Measurements from ENCODE around the gene RSRC1. TPM values are rescaled to one million over a fixed set of nuclear protein-coding genes. Genes with fewer than 3 reads are reported as not detected.
"Not testable (repeated sequence)": the region's sequence is repeated elsewhere in the genome, so short reads cannot be mapped to it uniquely, and the experiment has no call there.

The RSRC1 gene
- 10 to 100 TPM; 10.9 to 12.3 TPM for polyA plus RNA-seq

GRCh38 chr3:158109804-158110657, at the start of gene RSRC1:
Gene RSRC1, plus strand, starts transcription at chr3:158110089. Its CDS starts 12,016 bp downstream, at chr3:158122105.
- peaks cover 9 to 11% of the 10 kb centered on the region in 2 donors for H3K4me1 ChIP-seq (ENCODE audit: control insufficient read depth in 2 of 2, insufficient read depth in 2 of 2, low read length in 1 of 2)

GRCh38 chr3:158065574-158065973, 44.3 kb upstream of the RSRC1 start:
- not testable (repeated sequence) for H3K4me1 ChIP-seq (ENCODE audit: control insufficient read depth in 2 of 2, insufficient read depth in 2 of 2, low read length in 1 of 2)

More at GRCh38 chr3:158109804-158110657, at the start of gene RSRC1:
- H3K27me3 ChIP-seq (ENCODE audit: control insufficient read depth in 1 of 2, insufficient read depth in 2 of 2, low read length in 2 of 2): peaks cover 0 to 3% of the 10 kb centered on the region in 2 donors
- 0% methylated on average over 50 to 57 of the region's 57 CpGs for WGBS, 2 donors
- H3K4me3 ChIP-seq (ENCODE audit: low read depth in 1 of 2, low read length in 2 of 2): peak within 1 kb of the TSS; percentile 78 to 92
- H3K9me3 ChIP-seq (ENCODE audit: control insufficient read depth in 2 of 2, insufficient read depth in 1 of 2, low read depth in 1 of 2, low read length in 1 of 2): no peaks in the 10 kb centered on the region
- no peaks in the 10 kb centered on the region for H3K36me3 ChIP-seq (ENCODE audit: control insufficient read depth in 2 of 2, insufficient read depth in 2 of 2, low read length in 1 of 2)
- peak within 1 kb of the TSS; percentile 83 to 91 for H3K27ac ChIP-seq (ENCODE audit: low read depth in 2 of 2, low read length in 1 of 2)

GRCh38 chr3:158072790-158073189, 37.1 kb upstream of the RSRC1 start:
- H3K27ac ChIP-seq (ENCODE audit: low read depth in 2 of 2, low read length in 1 of 2): no peak overlapping the region
- H3K9me3 ChIP-seq (ENCODE audit: control insufficient read depth in 2 of 2, insufficient read depth in 1 of 2, low read depth in 1 of 2, low read length in 1 of 2): no peaks in the 10 kb centered on the region
- H3K4me1 ChIP-seq (ENCODE audit: control insufficient read depth in 2 of 2, insufficient read depth in 2 of 2, low read length in 1 of 2): no peaks in the 10 kb centered on the region
- no peak overlapping the region for H3K4me3 ChIP-seq (ENCODE audit: low read depth in 1 of 2, low read length in 2 of 2)
- no peaks in the 10 kb centered on the region for H3K27me3 ChIP-seq (ENCODE audit: control insufficient read depth in 1 of 2, insufficient read depth in 2 of 2, low read length in 2 of 2)
- H3K36me3 ChIP-seq (ENCODE audit: control insufficient read depth in 2 of 2, insufficient read depth in 2 of 2, low read length in 1 of 2): no peaks in the 10 kb centered on the region

More at GRCh38 chr3:158065574-158065973, 44.3 kb upstream of the RSRC1 start:
- H3K27me3 ChIP-seq (ENCODE audit: control insufficient read depth in 1 of 2, insufficient read depth in 2 of 2, low read length in 2 of 2); H3K36me3 ChIP-seq (ENCODE audit: control insufficient read depth in 2 of 2, insufficient read depth in 2 of 2, low read length in 1 of 2); H3K4me3 ChIP-seq (ENCODE audit: low read depth in 1 of 2, low read length in 2 of 2); H3K27ac ChIP-seq (ENCODE audit: low read depth in 2 of 2, low read length in 1 of 2); H3K9me3 ChIP-seq (ENCODE audit: control insufficient read depth in 2 of 2, insufficient read depth in 1 of 2, low read depth in 1 of 2, low read length in 1 of 2): not testable (repeated sequence)
- 82 to 89% methylated on average over 2 of the region's 2 CpGs for WGBS, 2 donors

- no peaks in the 10 kb centered on the region for H3K4me1 ChIP-seq (ENCODE audit: control insufficient read depth in 2 of 2, insufficient read depth in 2 of 2, low read length in 1 of 2)
- WGBS, 2 donors: 52 to 65% methylated on average over 1 of the region's 1 CpG
- no peak overlapping the region for H3K27ac ChIP-seq (ENCODE audit: low read depth in 2 of 2, low read length in 1 of 2)
- no peaks in the 10 kb centered on the region for H3K27me3 ChIP-seq (ENCODE audit: control insufficient read depth in 1 of 2, insufficient read depth in 2 of 2, low read length in 2 of 2)
- no peaks in the 10 kb centered on the region for H3K36me3 ChIP-seq (ENCODE audit: control insufficient read depth in 2 of 2, insufficient read depth in 2 of 2, low read length in 1 of 2)
- H3K4me3 ChIP-seq (ENCODE audit: low read depth in 1 of 2, low read length in 2 of 2): no peak overlapping the region
- no peaks in the 10 kb centered on the region for H3K9me3 ChIP-seq (ENCODE audit: control insufficient read depth in 2 of 2, insufficient read depth in 1 of 2, low read depth in 1 of 2, low read length in 1 of 2)
Observed at GRCh38 chr3:158074591-158074990, 35.3 kb upstream of the RSRC1 start.

- 86 to 90% methylated on average over 1 of the region's 1 CpG for WGBS, 2 donors
- H3K27ac ChIP-seq (ENCODE audit: low read depth in 2 of 2, low read length in 1 of 2): no peak overlapping the region
- no peak overlapping the region for H3K4me3 ChIP-seq (ENCODE audit: low read depth in 1 of 2, low read length in 2 of 2)
- no peaks in the 10 kb centered on the region for H3K9me3 ChIP-seq (ENCODE audit: control insufficient read depth in 2 of 2, insufficient read depth in 1 of 2, low read depth in 1 of 2, low read length in 1 of 2)
- no peaks in the 10 kb centered on the region for H3K27me3 ChIP-seq (ENCODE audit: control insufficient read depth in 1 of 2, insufficient read depth in 2 of 2, low read length in 2 of 2)
- H3K4me1 ChIP-seq (ENCODE audit: control insufficient read depth in 2 of 2, insufficient read depth in 2 of 2, low read length in 1 of 2): no peaks in the 10 kb centered on the region
- no peaks in the 10 kb centered on the region for H3K36me3 ChIP-seq (ENCODE audit: control insufficient read depth in 2 of 2, insufficient read depth in 2 of 2, low read length in 1 of 2)
Observed at GRCh38 chr3:158079599-158079998, 30.3 kb upstream of the RSRC1 start.

GRCh38 chr3:158084651-158085050, 25.2 kb upstream of the RSRC1 start:
- Histone ChIP-seq H3K27ac (ENCODE audit: low read depth in 2 of 2, low read length in 1 of 2) (no peak overlapping the region), H3K9me3 (ENCODE audit: control insufficient read depth in 2 of 2, insufficient read depth in 1 of 2, low read depth in 1 of 2, low read length in 1 of 2) (no peaks in the 10 kb centered on the region), H3K27me3 (ENCODE audit: control insufficient read depth in 1 of 2, insufficient read depth in 2 of 2, low read length in 2 of 2) (peaks cover 0 to 2% of the 10 kb centered on the region in 2 donors), H3K36me3 (ENCODE audit: control insufficient read depth in 2 of 2, insufficient read depth in 2 of 2, low read length in 1 of 2) (no peaks in the 10 kb centered on the region), H3K4me3 (ENCODE audit: low read depth in 1 of 2, low read length in 2 of 2) (no peak overlapping the region), H3K4me1 (ENCODE audit: control insufficient read depth in 2 of 2, insufficient read depth in 2 of 2, low read length in 1 of 2) (no peaks in the 10 kb centered on the region)

GRCh38 chr3:158085358-158085757, 24.5 kb upstream of the RSRC1 start:
- Histone ChIP-seq H3K27ac (ENCODE audit: low read depth in 2 of 2, low read length in 1 of 2) (no peak overlapping the region), H3K27me3 (ENCODE audit: control insufficient read depth in 1 of 2, insufficient read depth in 2 of 2, low read length in 2 of 2) (peaks cover 0 to 2% of the 10 kb centered on the region in 2 donors), H3K4me1 (ENCODE audit: control insufficient read depth in 2 of 2, insufficient read depth in 2 of 2, low read length in 1 of 2) (no peaks in the 10 kb centered on the region), H3K36me3 (ENCODE audit: control insufficient read depth in 2 of 2, insufficient read depth in 2 of 2, low read length in 1 of 2) (no peaks in the 10 kb centered on the region), H3K4me3 (ENCODE audit: low read depth in 1 of 2, low read length in 2 of 2) (no peak overlapping the region), H3K9me3 (ENCODE audit: control insufficient read depth in 2 of 2, insufficient read depth in 1 of 2, low read depth in 1 of 2, low read length in 1 of 2) (no peaks in the 10 kb centered on the region)

- H3K27me3 ChIP-seq (ENCODE audit: control insufficient read depth in 1 of 2, insufficient read depth in 2 of 2, low read length in 2 of 2): peaks cover 0 to 4% of the 10 kb centered on the region in 2 donors
- H3K4me3 ChIP-seq (ENCODE audit: low read depth in 1 of 2, low read length in 2 of 2): no peak overlapping the region
- no peaks in the 10 kb centered on the region for H3K36me3 ChIP-seq (ENCODE audit: control insufficient read depth in 2 of 2, insufficient read depth in 2 of 2, low read length in 1 of 2)
- no peak overlapping the region for H3K27ac ChIP-seq (ENCODE audit: low read depth in 2 of 2, low read length in 1 of 2)
- no peaks in the 10 kb centered on the region for H3K4me1 ChIP-seq (ENCODE audit: control insufficient read depth in 2 of 2, insufficient read depth in 2 of 2, low read length in 1 of 2)
- H3K9me3 ChIP-seq (ENCODE audit: control insufficient read depth in 2 of 2, insufficient read depth in 1 of 2, low read depth in 1 of 2, low read length in 1 of 2): no peaks in the 10 kb centered on the region
- 51 to 63% methylated on average over 1 of the region's 1 CpG for WGBS, 2 donors
Observed at GRCh38 chr3:158085931-158086330, 24.0 kb upstream of the RSRC1 start.

GRCh38 chr3:158086361-158086760, 23.5 kb upstream of the RSRC1 start:
- no peaks in the 10 kb centered on the region for H3K4me1 ChIP-seq (ENCODE audit: control insufficient read depth in 2 of 2, insufficient read depth in 2 of 2, low read length in 1 of 2)
- WGBS, 2 donors: 23% methylated on average over 1 of the region's 1 CpG
- H3K36me3 ChIP-seq (ENCODE audit: control insufficient read depth in 2 of 2, insufficient read depth in 2 of 2, low read length in 1 of 2): no peaks in the 10 kb centered on the region
- H3K4me3 ChIP-seq (ENCODE audit: low read depth in 1 of 2, low read length in 2 of 2): no peak overlapping the region
- no peak overlapping the region for H3K27ac ChIP-seq (ENCODE audit: low read depth in 2 of 2, low read length in 1 of 2)
- H3K9me3 ChIP-seq (ENCODE audit: control insufficient read depth in 2 of 2, insufficient read depth in 1 of 2, low read depth in 1 of 2, low read length in 1 of 2): no peaks in the 10 kb centered on the region
- H3K27me3 ChIP-seq (ENCODE audit: control insufficient read depth in 1 of 2, insufficient read depth in 2 of 2, low read length in 2 of 2): peaks cover 0 to 4% of the 10 kb centered on the region in 2 donors

- H3K27me3 ChIP-seq (ENCODE audit: control insufficient read depth in 1 of 2, insufficient read depth in 2 of 2, low read length in 2 of 2): peaks cover 0 to 7% of the 10 kb centered on the region in 2 donors
- no peak overlapping the region for H3K27ac ChIP-seq (ENCODE audit: low read depth in 2 of 2, low read length in 1 of 2)
- no peaks in the 10 kb centered on the region for H3K9me3 ChIP-seq (ENCODE audit: control insufficient read depth in 2 of 2, insufficient read depth in 1 of 2, low read depth in 1 of 2, low read length in 1 of 2)
- H3K4me1 ChIP-seq (ENCODE audit: control insufficient read depth in 2 of 2, insufficient read depth in 2 of 2, low read length in 1 of 2): no peaks in the 10 kb centered on the region
- H3K36me3 ChIP-seq (ENCODE audit: control insufficient read depth in 2 of 2, insufficient read depth in 2 of 2, low read length in 1 of 2): no peaks in the 10 kb centered on the region
- no peak overlapping the region for H3K4me3 ChIP-seq (ENCODE audit: low read depth in 1 of 2, low read length in 2 of 2)
- WGBS, 2 donors: 88 to 89% methylated on average over 2 of the region's 2 CpGs
Observed at GRCh38 chr3:158086776-158087175, 23.1 kb upstream of the RSRC1 start.

All from esophagus (tissue), 2 donors.